HG03442 (cell line): ENCODE data around the gene ZNF740.

Experiments
- ATAC-seq: cut with Tn5 transposase; IDR thresholded peaks from one replicate; pipeline ENCODE4 v1.9.1; 2021; ENCODE audit warnings: mild to moderate bottlenecking, moderate library complexity; ENCODE audit not compliant: unreplicated experiment

ZNF740 gene

DNA sequence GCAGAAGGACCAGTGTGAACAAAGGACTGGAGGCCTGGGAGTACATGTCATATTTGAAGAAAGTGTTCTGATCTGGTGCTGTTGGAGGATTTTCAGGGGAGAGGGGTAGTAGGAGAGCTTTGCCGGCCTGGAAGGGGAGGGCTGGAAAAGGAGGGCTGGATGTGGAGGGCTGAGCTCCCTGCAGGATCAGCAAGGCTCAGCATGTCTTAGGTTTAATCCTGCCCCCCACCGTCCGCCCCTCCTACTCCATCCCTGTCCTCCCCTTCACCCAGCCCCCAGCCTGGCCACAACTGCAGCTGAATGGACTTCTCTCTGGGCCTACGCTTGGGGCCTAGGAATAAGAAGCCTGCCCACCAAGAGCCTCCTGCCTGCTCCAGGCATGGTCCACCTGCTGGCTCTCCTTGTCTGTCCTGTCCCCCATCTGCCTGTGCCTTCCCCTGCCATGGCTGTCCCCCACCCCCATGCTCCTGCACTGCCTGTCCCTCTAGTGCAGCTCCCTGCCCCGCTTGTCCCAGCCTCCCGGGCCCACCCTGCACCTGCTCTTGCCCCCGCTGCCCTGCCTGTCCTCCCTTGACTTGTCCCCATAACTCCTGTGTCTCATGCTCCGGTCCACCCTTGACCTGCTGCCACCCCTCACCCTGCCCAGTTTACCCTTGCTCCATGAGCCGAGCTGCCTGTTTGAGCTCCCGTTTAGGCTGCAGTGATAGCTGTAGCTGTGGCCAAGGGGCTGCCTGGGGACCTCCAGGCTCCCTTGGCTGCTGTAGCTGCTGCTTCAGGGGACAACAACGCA, 61.3 kb downstream of the ZNF740 start:
- no peak for ATAC-seq

DNA sequence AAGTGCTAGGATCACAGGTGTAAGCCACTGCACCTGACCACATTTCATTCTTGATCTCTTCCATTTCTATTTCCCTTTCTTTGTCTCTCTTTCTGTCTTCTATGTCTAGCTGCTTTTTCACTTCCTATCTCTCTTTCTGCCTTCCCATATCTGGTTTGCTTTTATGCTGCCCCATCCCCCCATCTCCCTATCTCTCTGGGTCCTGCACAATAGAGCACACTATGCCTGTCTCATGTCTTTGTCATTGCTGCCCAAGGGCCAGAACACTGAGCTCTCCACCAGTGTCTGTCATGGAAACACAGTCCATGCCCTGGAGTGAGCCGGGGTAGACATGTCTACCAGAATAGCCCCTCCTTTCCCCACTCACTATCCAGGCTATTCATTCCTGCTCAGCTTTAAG, 63.8 kb downstream of the ZNF740 start:
- ATAC-seq = no peak
